ENCODE measurements around the gene MGAT3. TPM values are rescaled to one million over a fixed set of nuclear protein-coding genes. Genes with fewer than 3 reads are reported as not detected.

The MGAT3 gene
- polyA plus RNA-seq, 1 of the 3 experiments (the other 2 are of a cell fraction) = 0.16 TPM

DNA sequence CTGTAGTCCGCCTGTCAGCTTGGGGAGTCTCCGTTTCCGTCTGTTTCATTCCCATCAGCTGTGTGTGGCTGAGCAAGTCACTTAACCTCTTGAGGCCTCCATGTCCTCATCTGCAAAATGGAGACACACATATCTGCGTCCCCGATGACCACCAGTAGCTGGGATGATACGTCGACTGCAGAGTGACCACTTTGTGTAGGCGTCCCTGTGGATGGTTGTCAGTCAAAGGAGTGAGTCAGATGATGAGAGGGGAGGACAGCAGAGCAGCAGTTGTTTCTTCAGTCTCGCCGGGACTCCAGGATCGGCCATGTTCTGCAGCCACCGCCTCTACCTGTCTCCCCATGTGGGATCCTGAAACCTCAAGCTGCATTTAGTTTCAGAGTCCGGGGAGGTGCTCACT, 19.9 kb downstream of the MGAT3 start (continued):
- TF ChIP-seq EP300 (IDR thresholded peaks at IDR 0.05; ENCODE audit: borderline replicate concordance in 1 of 2, low read depth in 1 of 2, low read length in 1 of 2) (no peak), RAD21 (IDR thresholded peaks at IDR 0.05; ENCODE audit: low read length) (no peak), RCOR1 (IDR thresholded peaks at IDR 0.05; ENCODE audit: low read length) (no peak), TAF1 (IDR thresholded peaks at IDR 0.05; ENCODE audit: borderline replicate concordance, low read depth, low read length) (no peak), FOXJ3 (CRISPR knock-in tag; IDR thresholded peaks at IDR 0.05) (no peak)
- TF ChIP-seq, protein P1, sequence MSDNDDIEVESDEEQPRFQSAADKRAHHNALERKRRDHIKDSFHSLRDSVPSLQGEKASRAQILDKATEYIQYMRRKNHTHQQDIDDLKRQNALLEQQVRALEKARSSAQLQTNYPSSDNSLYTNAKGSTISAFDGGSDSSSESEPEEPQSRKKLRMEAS (IDR thresholded peaks at IDR 0.05; ENCODE audit: low read depth) = no peak
- TF ChIP-seq, protein P2, sequence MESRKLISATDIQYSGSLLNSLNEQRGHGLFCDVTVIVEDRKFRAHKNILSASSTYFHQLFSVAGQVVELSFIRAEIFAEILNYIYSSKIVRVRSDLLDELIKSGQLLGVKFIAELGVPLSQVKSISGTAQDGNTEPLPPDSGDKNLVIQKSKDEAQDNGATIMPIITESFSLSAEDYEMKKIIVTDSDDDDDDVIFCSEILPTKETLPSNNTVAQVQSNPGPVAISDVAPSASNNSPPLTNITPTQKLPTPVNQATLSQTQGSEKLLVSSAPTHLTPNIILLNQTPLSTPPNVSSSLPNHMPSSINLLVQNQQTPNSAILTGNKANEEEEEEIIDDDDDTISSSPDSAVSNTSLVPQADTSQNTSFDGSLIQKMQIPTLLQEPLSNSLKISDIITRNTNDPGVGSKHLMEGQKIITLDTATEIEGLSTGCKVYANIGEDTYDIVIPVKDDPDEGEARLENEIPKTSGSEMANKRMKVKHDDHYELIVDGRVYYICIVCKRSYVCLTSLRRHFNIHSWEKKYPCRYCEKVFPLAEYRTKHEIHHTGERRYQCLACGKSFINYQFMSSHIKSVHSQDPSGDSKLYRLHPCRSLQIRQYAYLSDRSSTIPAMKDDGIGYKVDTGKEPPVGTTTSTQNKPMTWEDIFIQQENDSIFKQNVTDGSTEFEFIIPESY (IDR thresholded peaks at IDR 0.05; ENCODE audit: borderline replicate concordance, low read depth) = no peak
- TF ChIP-seq, protein P3, sequence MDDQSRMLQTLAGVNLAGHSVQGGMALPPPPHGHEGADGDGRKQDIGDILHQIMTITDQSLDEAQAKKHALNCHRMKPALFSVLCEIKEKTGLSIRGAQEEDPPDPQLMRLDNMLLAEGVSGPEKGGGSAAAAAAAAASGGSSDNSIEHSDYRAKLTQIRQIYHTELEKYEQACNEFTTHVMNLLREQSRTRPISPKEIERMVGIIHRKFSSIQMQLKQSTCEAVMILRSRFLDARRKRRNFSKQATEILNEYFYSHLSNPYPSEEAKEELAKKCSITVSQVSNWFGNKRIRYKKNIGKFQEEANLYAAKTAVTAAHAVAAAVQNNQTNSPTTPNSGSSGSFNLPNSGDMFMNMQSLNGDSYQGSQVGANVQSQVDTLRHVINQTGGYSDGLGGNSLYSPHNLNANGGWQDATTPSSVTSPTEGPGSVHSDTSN (IDR thresholded peaks at IDR 0.05) = no peak

DNA sequence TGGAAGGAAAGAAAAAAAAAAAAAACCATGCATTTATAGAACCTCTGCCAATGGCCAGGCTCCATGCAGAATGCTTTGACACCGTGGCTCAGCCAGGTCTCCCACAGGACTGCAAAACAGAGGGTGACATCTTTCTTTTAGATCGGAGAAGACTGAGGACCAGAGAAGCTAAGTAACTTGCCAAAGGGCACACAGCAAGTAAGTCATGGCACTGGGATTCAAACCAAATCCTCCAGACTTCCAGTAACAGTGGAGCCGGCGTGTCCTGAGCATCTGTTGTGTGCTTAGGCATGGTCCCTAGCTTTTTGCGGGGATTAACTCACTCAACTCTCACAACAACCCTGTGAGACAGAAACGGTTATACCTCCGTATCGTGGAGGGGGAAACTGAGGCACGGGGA, 20.7 kb downstream of the MGAT3 start:
- TF ChIP-seq, protein P4, sequence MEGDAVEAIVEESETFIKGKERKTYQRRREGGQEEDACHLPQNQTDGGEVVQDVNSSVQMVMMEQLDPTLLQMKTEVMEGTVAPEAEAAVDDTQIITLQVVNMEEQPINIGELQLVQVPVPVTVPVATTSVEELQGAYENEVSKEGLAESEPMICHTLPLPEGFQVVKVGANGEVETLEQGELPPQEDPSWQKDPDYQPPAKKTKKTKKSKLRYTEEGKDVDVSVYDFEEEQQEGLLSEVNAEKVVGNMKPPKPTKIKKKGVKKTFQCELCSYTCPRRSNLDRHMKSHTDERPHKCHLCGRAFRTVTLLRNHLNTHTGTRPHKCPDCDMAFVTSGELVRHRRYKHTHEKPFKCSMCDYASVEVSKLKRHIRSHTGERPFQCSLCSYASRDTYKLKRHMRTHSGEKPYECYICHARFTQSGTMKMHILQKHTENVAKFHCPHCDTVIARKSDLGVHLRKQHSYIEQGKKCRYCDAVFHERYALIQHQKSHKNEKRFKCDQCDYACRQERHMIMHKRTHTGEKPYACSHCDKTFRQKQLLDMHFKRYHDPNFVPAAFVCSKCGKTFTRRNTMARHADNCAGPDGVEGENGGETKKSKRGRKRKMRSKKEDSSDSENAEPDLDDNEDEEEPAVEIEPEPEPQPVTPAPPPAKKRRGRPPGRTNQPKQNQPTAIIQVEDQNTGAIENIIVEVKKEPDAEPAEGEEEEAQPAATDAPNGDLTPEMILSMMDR (IDR thresholded peaks at IDR 0.05) = no peak
- TF ChIP-seq GABPA (IDR thresholded peaks at IDR 0.05; ENCODE audit: low read depth) (no peak), SMC3 (IDR thresholded peaks at IDR 0.05; ENCODE audit: low read depth, low read length) (no peak), MEF2A (IDR thresholded peaks at IDR 0.05; ENCODE audit: borderline replicate concordance, low read depth) (no peak), POLR2AphosphoS5 (IDR thresholded peaks at IDR 0.05; ENCODE audit: low read depth, low read length) (no peak), RFX5 (IDR thresholded peaks at IDR 0.05; ENCODE audit: low read length) (no peak), RCOR1 (IDR thresholded peaks at IDR 0.05; ENCODE audit: low read length) (no peak)
- TF ChIP-seq, protein P2 (IDR thresholded peaks at IDR 0.05; ENCODE audit: borderline replicate concordance, low read depth) = no peak
- TF ChIP-seq, protein P3 (IDR thresholded peaks at IDR 0.05) = no peak
- TF ChIP-seq, protein P5, sequence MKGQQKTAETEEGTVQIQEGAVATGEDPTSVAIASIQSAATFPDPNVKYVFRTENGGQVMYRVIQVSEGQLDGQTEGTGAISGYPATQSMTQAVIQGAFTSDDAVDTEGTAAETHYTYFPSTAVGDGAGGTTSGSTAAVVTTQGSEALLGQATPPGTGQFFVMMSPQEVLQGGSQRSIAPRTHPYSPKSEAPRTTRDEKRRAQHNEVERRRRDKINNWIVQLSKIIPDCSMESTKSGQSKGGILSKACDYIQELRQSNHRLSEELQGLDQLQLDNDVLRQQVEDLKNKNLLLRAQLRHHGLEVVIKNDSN (IDR thresholded peaks at IDR 0.05; ENCODE audit: borderline replicate concordance, low read depth) = no peak
- TF ChIP-seq, protein P1 (IDR thresholded peaks at IDR 0.05; ENCODE audit: low read depth) = no peak
- 62% methylated on average over 2 of the region's 9 CpGs for WGBS (ENCODE audit: low lambda C conversion rate)
- no peak for DNase-seq
- no peaks in the 10 kb centered on the region for H3K36me3 ChIP-seq (replicated peaks in 1 of 2; ENCODE audit: control insufficient read depth in 1 of 2, insufficient read depth in 2 of 2, low read length in 1 of 2)
- no peaks in the 10 kb centered on the region for H3K9me2 ChIP-seq
- H3K79me2 ChIP-seq (ENCODE audit: insufficient read depth) = no peaks in the 10 kb centered on the region
- no peak overlapping the region for H3K4me2 ChIP-seq
- ChIA-PET CTCF (no interaction called here), POLR2A (no interaction called here)
- peaks cover 0 to 29% of the 10 kb centered on the region in 2 experiments; a peak in 1 of 4 replicates for H3K4me1 ChIP-seq (ENCODE audit: control insufficient read depth in 1 of 2, insufficient read depth in 2 of 2, low read depth in 1 of 2, low read length in 1 of 2)
- H3K27ac ChIP-seq (ENCODE audit: low read depth in 2 of 2, low read length in 1 of 2) = no peak overlapping the region
- H4K20me1 ChIP-seq (ENCODE audit: insufficient read depth) = no peaks in the 10 kb centered on the region
- H3K4me3 ChIP-seq (ENCODE audit: low read depth in 2 of 2, low read length in 1 of 2) = no peak overlapping the region
- no peaks in the 10 kb centered on the region for H3F3A ChIP-seq (replicated peaks; ENCODE audit: insufficient read depth)
- H3K9ac ChIP-seq = no peak overlapping the region
- H2AFZ ChIP-seq (ENCODE audit: low read depth) = no peak overlapping the region
- H3K27me3 ChIP-seq (ENCODE audit: insufficient read depth) = no peaks in the 10 kb centered on the region
- H3K9me3 ChIP-seq = no peaks in the 10 kb centered on the region

Measured in SK-N-SH (cell line).